GM19328 (cell line): ENCODE measurements around the gene GABBR2.
"Not testable (repeated sequence)": the region's sequence is repeated elsewhere in the genome, so short reads cannot be mapped to it uniquely, and the experiment has no call there.

Experiments used
- ATAC-seq: cut with Tn5 transposase; IDR thresholded peaks from one replicate; pipeline ENCODE4 v1.9.1; 2021; ENCODE audit warnings: mild to moderate bottlenecking, moderate library complexity; ENCODE audit not compliant: unreplicated experiment

GABBR2 gene

DNA sequence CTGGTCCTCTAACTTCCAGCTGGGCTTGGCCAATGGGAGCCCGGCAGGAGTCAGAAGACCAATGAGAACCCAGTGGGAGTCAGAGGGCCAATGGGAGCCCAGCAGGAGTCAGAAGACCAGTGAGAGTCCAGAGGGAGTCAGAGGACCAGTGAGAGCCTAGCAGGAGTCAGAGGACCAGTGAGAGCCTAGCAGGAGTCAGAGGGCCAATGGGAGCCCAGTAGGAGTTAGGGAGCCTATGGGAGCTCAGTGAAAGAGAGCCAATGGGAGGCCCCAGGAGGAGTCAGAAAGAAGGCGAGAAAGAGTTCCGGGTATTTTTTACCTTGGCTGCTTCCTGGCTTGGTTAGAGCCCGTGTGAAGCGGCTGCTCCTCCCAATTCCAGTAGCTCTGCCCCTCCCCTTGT is 191.0 kb downstream of the GABBR2 start:
- ATAC-seq, result no peak

DNA sequence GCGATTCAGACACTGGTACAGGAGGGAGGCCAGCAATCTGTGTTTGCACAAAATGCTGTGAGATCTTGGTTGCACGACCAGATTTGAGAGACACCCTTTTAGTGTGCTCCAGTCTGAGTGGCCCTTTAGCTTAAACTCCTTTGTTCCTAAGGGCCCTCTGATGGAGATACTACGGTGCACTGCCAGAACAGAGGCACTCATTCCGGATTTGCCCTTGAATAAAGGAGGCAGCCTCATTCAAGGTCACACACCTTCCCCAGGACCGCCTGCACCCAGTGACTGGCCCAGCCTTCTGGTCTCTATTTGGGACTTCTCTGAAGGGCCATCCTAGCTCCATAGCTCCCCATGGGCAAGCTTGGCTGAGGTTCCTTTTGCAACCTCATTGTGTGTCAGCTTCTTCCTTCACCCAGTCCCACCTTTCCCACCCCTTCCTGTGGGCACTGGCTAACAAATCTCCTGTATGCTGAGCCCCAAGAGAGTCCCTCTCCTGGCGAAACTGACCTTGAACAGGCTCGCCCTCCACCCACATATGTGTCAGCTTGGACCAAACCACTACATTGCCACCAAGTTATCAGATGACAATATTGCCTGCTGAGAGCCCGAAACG is 191.7 kb downstream of the GABBR2 start:
- ATAC-seq, result no peak

DNA sequence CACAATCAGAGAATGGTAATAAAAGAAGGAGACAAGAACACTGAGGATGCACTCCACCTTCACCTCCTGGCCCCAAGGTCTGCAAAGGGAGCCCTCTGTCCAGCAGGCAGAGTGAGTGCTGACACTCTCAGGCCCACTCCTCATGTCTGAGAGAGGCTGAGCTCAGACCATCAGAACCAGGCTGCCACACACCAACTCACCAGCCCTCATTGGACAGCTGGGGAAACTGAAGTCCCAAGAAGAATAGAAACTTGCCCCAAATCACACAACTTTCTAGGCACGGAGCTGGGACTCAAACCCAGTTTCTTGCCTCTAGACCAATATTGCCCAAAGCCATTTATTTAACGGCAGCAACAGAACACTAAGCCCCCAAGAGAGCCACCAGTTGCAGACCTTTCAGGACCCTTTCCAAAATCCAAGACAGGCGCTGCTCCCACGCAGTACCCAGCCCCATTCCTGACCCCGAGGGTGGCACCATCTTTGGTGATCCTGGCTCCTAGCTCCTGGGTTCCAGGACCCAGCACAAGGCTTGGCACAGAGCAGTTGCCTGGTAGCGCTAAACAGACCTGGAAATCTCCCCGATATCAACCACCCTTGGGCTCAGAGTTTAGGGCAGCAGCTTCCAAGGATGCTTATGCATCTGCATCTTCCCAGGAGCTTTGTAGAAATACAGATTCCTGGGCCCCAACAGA is 192.4 kb downstream of the GABBR2 start:
- ATAC-seq, result no peak

DNA sequence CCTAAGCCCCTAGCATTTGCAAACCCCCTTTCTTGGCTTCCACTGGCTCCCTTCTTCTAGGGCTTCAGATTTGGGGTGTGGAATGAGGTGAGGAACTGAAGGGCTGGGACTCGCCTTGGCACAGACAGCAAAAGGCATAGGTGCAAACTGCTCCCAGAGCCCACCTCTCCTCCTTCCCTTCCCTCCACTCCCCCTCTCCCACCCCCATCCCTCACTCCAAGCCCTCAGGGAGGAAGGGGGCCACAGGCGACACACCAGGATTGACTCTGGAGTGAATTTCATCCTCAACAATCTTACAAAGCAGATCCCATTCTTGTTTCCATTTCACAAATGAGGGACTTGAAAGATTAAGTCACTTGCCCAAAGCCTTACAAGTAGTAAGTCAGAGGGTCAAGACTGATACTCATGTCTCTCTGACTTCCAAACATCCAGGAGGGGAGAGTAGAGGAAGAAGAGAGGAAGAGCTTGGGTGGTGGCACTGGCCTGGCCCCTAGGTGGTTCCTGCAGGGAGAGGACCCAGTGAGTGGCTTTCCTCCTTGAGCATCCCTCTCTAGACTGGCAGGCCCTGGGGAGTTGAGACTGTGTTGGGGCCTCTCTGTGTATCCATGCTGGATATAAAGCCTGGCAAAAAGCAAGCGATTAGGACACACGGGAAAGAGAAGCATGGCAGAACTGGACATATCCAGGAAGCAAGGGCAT is 193.1 kb downstream of the GABBR2 start:
- ATAC-seq, result no peak

DNA sequence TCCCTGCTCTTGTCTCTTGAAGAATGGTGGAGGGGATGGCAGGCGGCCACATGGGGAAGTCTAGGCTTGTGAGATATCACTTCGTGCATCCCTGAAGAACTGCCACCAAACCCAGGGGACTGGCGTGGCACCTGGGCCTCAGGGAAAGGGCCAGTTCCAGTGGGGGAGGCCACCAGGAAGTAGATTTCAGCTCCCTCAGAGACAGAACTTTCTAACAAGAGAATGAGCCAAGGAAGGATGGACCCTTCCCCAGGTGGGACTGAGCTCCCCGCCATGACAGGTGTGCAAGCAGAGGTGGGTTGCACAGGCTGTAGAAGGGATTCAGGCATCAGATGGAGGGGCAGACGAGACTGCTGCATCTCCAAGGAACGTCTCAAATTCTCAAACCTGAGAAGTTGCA is 193.9 kb downstream of the GABBR2 start:
- ATAC-seq, result no peak

- not testable (repeated sequence) for ATAC-seq
Measured at GRCh38 chr9:98508217-98508919, 200.4 kb downstream of the GABBR2 start.

GRCh38 chr9:98506422-98507054 is 202.2 kb downstream of the GABBR2 start:
- no peak for ATAC-seq

- no peak for ATAC-seq
Measured at GRCh38 chr9:98504298-98505282, 204.1 kb downstream of the GABBR2 start.

GRCh38 chr9:98503867-98504266 is 204.9 kb downstream of the GABBR2 start:
- no peak for ATAC-seq

DNA sequence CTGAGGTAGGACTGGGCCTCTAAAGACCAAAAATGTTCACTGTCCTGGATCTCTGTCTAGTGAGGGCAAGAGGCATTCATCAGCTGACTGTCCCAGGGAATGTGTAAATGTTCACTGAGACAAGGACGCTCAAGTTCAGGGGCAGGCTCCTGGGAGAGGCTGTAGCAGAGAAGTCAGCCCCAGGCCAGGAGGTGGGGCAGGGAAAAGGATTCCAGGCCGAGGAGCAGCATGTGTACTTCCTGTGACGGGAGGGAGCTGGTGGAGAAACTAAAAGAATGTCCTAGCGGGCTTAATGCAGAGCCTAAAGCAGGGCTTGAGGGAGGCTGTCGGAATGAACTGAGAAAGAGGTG is 205.8 kb downstream of the GABBR2 start:
- ATAC-seq, result no peak

DNA sequence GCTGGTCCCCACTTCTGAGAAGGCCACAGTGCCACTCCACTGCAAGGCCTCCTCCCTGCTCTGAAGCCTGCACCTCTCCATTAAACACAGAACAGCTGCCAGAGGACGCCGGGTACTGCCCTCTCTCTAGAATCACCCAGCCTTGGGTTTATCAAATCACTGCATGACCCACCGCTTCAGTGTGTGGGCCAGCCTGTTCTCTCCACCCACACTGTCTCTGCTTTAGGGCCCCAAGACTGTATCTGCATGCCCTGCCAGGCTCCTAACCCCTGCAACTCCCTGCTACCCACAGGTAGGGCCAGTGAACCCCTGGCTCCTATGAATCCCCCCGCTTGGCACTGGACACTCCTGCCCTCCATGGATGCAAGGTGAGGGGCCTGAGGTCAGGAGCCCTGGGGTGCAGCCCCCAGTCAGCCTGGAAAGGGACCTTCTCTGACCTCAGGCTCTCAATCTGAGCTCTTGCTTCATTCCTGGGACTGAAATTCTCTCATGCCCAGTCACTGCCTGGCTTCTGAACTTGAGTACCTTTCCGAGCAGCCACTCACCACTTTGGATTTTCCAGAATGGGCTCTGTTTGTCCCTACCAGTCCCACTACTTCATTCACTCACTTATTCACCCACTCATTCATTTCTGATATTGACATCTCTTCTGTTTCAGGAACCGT is 206.3 kb downstream of the GABBR2 start:
- ATAC-seq, result no peak

DNA sequence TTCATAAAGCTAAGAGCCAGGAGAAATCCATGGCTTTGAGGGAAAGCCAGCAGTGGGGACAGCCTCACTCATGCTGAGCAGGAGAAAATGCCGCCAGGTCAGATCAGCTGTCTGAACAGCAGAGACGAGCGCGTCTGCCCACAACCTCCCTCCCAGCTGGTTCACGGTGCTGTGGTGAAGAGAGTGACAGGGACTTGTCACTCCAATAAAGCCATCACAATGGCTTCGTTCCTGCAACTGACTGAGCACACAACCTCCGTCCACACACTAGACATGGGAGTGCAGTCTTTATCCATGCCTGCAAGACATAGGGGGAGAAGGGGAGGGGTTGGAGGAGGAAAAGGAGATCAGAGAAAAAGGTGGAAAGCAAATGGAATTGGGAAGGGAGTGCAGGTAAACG is 206.9 kb downstream of the GABBR2 start:
- no peak for ATAC-seq

- ATAC-seq, result not testable (repeated sequence)
Measured at GRCh38 chr9:98501259-98501658, 207.5 kb downstream of the GABBR2 start.

DNA sequence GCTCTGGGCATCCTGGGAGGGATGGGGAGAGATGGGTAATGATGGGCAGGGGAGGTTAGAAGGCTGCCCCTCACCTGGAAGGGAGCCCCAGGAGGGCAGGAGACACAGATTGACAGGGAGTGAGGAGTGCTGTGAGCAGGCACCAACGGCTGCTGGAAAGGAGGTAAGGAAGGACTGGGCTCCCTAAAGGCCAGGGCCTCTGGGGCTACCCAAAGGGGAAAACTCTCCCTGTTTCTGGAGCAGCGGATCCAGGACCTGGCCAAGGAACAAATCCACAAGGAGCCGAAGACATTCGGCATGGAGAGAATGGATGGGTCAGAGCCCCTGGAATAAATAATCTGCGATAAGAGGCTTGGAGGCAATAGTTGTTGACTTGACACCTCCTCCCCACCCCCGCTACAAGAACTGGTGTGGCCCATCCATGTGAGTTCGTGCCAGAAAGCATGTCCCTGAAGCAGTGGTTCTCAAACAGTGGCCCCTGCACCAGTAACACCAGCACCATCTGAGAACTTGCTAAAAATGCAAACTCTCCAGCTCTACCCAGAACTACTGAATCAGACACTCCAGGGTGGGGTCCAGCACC is 208.3 kb downstream of the GABBR2 start:
- ATAC-seq, result no peak

GRCh38 chr9:98495530-98495929 is 213.2 kb downstream of the GABBR2 start:
- no peak for ATAC-seq

DNA sequence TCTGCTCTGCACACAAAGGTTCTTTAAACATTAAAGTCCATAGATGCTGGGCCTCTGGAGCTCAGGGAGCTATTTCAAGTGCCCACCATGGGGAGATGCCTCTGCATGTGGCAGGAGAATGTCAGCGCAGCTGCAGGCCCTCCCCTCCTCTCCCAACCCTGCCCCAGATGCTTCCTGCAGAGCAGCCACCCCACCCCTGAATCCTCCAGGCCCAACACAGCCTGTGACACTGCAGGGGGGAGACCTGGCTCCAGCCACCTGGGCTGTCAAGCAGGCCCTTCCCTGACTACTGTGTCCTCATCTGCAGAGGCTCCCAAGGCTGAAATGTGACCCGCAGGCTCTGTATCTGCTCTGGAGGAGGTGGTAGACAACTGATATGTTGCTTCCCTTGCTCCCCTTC is 213.9 kb downstream of the GABBR2 start:
- ATAC-seq, result no peak

DNA sequence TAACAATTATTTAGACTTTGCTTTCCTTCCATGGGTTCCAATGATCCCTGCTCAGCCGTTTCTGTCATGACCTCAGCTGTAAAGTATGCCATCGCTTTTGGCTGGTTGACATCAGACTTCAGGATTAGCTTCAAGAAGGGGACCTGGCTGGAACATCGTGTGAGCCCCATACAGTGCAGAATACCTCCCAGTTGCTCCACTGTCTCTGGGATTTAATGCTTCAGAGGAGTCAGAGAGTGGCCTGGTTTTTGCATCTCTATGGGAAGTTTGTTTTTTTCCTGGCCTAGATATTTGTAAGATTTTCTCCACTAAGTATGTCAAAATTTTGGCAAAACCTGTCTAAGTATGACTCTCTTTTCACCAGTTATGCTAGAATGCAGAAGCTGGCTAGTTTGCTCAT is 216.9 kb downstream of the GABBR2 start:
- no peak for ATAC-seq

DNA sequence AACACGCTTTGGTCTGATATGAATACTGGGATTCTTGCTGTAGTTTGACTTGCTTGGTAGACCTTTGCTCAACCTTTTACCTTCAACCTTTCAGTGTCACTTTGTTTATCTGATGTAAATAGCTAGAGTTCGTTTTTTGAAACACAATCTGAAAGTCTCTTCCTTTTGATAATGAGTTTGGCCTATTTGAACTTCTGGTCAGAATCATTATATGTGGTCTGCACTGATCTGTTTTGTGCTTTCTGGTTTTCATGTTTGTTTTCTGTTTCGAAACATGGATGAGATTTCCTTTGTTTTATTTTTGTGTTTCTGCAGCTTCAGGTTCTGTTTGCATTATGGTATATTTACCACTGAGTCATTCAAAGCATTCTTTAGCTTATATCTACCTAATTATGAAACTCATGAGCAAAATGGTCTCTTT is 217.5 kb downstream of the GABBR2 start:
- ATAC-seq, result no peak
